GM12878 (cell line): ENCODE results near the gene GEMIN2. TPM values are rescaled to one million over a fixed set of nuclear protein-coding genes. Genes with fewer than 3 reads are reported as not detected.

Experiments used
- ATAC-seq: fragments of 200-7000 bp; cut with Tn5 transposase; 3 replicates; pipeline ENCODE4 v1.9.1; 2020; ENCODE audit warnings: mild to moderate bottlenecking, moderate library complexity
- BruUV-seq: library from RNA; stranded (reverse); fragments of 400-500 nt; replicated peaks from 2 replicates; lab custom pipeline; 2021; lab: Mats Ljungman, UMichigan
- CTCF ChIA-PET: fragments of 300-600 bp; sonication (Branson Sonifier 250); formaldehyde crosslinking; extraction: SDS; loops from one replicate; lab custom pipeline; 2021; ENCODE audit warnings: inconsistent platforms; lab: Yijun Ruan, JAX
- POLR2A ChIA-PET: fragments of 350-600 bp; formaldehyde crosslinking; extraction: SDS; loops from one replicate; lab custom pipeline; 2021; ENCODE audit warnings: inconsistent platforms; lab: Charles Lee
- RAD21 ChIA-PET: fragments of 300-600 bp; sonication (Branson Sonifier 250); formaldehyde crosslinking; loops from one replicate; lab custom pipeline; 2023; ENCODE audit warnings: antibody characterized with exemption; ENCODE audit not compliant: unreplicated experiment; lab: Charles Lee
- SMC1A ChIA-PET: fragments of 300-600 bp; sonication (Branson Sonifier 250); formaldehyde crosslinking; loops from one replicate; lab custom pipeline; 2023; ENCODE audit not compliant: unreplicated experiment, uncharacterized antibody; lab: Charles Lee
- DNase-seq: peaks from one replicate; pipeline ENCODE4 v3.0.0-alpha.2; 2011; ENCODE audit warnings: low read depth, low spot score
- FAIRE-seq: peaks from 3 replicates; lab custom pipeline; 2011; peaks lifted over from hg19 to GRCh38; lab: Jason Lieb, UNC
- H2AFZ ChIP-seq: 2 replicates; pipeline ENCODE4 v1.6.0; 2011; ENCODE audit warnings: low read depth, low read length, control low read depth; ENCODE audit not compliant: control insufficient read depth
- H3K27ac ChIP-seq: 2 replicates; pipeline ENCODE4 v1.5.1; 2011; ENCODE audit warnings: control low read depth; ENCODE audit not compliant: control insufficient read depth, insufficient read depth
- H3K27me3 ChIP-seq, 2 experiments: replicated peaks in 1 of 2; 2 replicates each; pipeline versions ENCODE4 v1.6.0 to v1.6.1; 2011; ENCODE audit warnings: low read length in 1 of 2; ENCODE audit not compliant: control insufficient read depth in 2 of 2, insufficient read depth in 2 of 2
- H3K36me3 ChIP-seq, 2 experiments: 2 replicates each; pipeline ENCODE4 v1.5.1; 2011; ENCODE audit warnings: low read length in 1 of 2; ENCODE audit not compliant: control insufficient read depth in 2 of 2, insufficient read depth in 2 of 2
- H3K4me1 ChIP-seq: 2 replicates; pipeline ENCODE4 v1.6.1; 2011; ENCODE audit warnings: mild to moderate bottlenecking, low read length, moderate library complexity, mixed read lengths; ENCODE audit not compliant: control insufficient read depth, insufficient read depth
- H3K4me2 ChIP-seq: 2 replicates; pipeline ENCODE4 v1.6.0; 2011; ENCODE audit warnings: control low read depth; ENCODE audit not compliant: control insufficient read depth, insufficient read depth
- H3K4me3 ChIP-seq: fragments of 200-600 bp; sonication (generic); 2 replicates; pipeline ENCODE4 v1.5.1; 2016
- H3K79me2 ChIP-seq: 2 replicates; pipeline ENCODE4 v1.6.0; 2011; ENCODE audit warnings: low read length; ENCODE audit not compliant: control insufficient read depth, insufficient read depth
- H3K9ac ChIP-seq: 2 replicates; pipeline ENCODE4 v1.8.0; 2011; ENCODE audit warnings: low read length, control low read depth, mixed read lengths; ENCODE audit not compliant: control insufficient read depth, insufficient read depth
- H3K9me3 ChIP-seq: replicated peaks from 3 replicates; pipeline ENCODE4 v1.5.1; 2011; ENCODE audit warnings: mild to moderate bottlenecking, low read length; ENCODE audit not compliant: control insufficient read depth, insufficient read depth
- H4K20me1 ChIP-seq: 2 replicates; pipeline ENCODE4 v1.6.0; 2011; ENCODE audit not compliant: control insufficient read depth, insufficient read depth
- BHLHE40 ChIP-seq, 2 experiments: fragments of 450-650 bp in 1 of 2; IDR thresholded peaks; 2 replicates each; pipeline ENCODE4 v1.6.1; 2011 to 2017; ENCODE audit warnings: low read depth in 2 of 2, borderline replicate concordance in 1 of 2, improper control_type of control experiment in 1 of 2, low read length in 1 of 2, mild to moderate bottlenecking in 1 of 2
- CBFB ChIP-seq: IDR thresholded peaks from 2 replicates; pipeline ENCODE4 v1.6.1; 2016; ENCODE audit warnings: antibody characterized with exemption, low read depth
- RFX5 ChIP-seq: IDR thresholded peaks from 2 replicates; pipeline ENCODE4 v1.6.1; 2011; ENCODE audit warnings: low read depth, low read length, improper control_type of control experiment
- ZBTB11 ChIP-seq: fragments of 450-650 bp; formaldehyde crosslinking; IDR thresholded peaks from 2 replicates; pipeline ENCODE4 v1.5.0; 2022; ENCODE audit warnings: mild to moderate bottlenecking, missing genetic modification characterization
- WGBS: methylation state at CpG from one replicate; pipeline ENCODE4 v1.1.6; 2016; ENCODE audit warnings: low lambda C conversion rate; ENCODE audit not compliant: insufficient replicate concordance, insufficient coverage; ENCODE audit errors: missing lambda C conversion rate; 5-methylcytosine and 5-hydroxymethylcytosine counted together
- in situ Hi-C: fragments of 300-500 bp; cut with MboI; formaldehyde crosslinking; loops from 9 replicates; pipeline ENCODE4 v1.14.3; 2018; ENCODE audit warnings: mixed read lengths
- intact Hi-C: fragments of 100-400 bp; cut with micrococcal nuclease; formaldehyde crosslinking; loops from one replicate; pipeline ENCODE4 v1.14.2; 2022; ENCODE audit not compliant: unreplicated experiment
- polyA plus RNA-seq, 11 experiments: library from polyadenylated mRNA; depleted of rRNA in 4 of 11; unstranded in 6 of 11; stranded (reverse) in 5 of 11; fragments of >200 nt; fragmentation: Nextera tagmentation in 4 of 11; fragmentation: Illumina TruSeq in 1 of 11; extraction: Ambion mirVana in 4 of 11; extraction: Trizol in 1 of 11; gene quantifications; 1 replicate in 1 of 11; 2 replicates in 10 of 11; pipeline versions ENCODE4 v1.2.1 to v1.2.3, GENCODE V29; 2011 to 2016; ENCODE audit warnings: inconsistent platforms in 2 of 11, missing spikeins in 2 of 11, low read depth in 1 of 11
- total RNA-seq, 4 experiments: library from RNA; depleted of rRNA in 3 of 4; stranded (reverse); fragments of >200 nt in 3 of 4; fragmentation: Illumina TruSeq in 1 of 4; extraction: Trizol in 1 of 4; gene quantifications; 2 replicates each; pipeline versions ENCODE4 v1.2.1 to v1.2.3, GENCODE V29; 2013 to 2021
- TF ChIP-seq, protein P1 (sequence below): IDR thresholded peaks from 2 replicates; pipeline ENCODE4 v1.6.1; 2011; ENCODE audit warnings: low read depth, mild to moderate bottlenecking, low read length, moderate library complexity, borderline replicate concordance; ENCODE audit errors: extremely low read depth

GEMIN2 gene
- total and polyA plus RNA-seq, 10 of the 15 experiments (the other 5 are each of a cell fraction or from before 2014, with no cell fraction given): 25.9 to 69.3 (median 46.1) TPM

DNA sequence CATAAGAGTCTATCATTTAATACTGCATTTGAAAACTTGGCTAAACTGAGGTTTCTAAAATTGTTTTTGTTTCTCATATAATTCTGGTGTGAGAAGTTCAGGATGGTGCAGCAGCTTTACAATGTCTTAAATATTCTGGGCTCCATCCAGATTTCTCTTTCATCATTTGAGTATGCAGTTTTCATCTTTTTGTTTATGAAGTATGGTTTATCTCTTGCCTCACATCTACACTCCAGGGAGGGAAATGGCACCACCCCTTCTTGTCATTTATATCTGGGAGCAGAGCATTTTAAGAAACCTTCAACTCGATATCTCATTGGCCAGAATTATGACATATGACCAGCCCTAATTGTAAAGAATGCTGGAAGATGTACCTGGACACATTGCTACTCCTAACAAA, 24.3 kb downstream of the GEMIN2 start:
- POLR2A ChIA-PET: no interaction called here
- Histone ChIP-seq H3K4me1 (no peaks in the 10 kb centered on the region), H3K27me3 (no peaks in the 10 kb centered on the region), H3K9ac (no peak overlapping the region), H3K36me3 (peaks cover 0 to 23% of the 10 kb centered on the region in 2 experiments; a peak in 3 of 4 replicates)
- no peak for ATAC-seq
- BruUV-seq: no TSS peak
- TF ChIP-seq BHLHE40 (IDR thresholded peaks at IDR 0.05; ENCODE audit: borderline replicate concordance in 1 of 2, low read depth in 2 of 2, low read length in 1 of 2) (no peak), ZBTB11 (CRISPR knock-in tag) (no peak), CBFB (no peak), RFX5 (no peak)
- TF ChIP-seq, protein P1, sequence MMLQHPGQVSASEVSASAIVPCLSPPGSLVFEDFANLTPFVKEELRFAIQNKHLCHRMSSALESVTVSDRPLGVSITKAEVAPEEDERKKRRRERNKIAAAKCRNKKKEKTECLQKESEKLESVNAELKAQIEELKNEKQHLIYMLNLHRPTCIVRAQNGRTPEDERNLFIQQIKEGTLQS: no peak
- TF ChIP-seq, all 136 proteins: peak for 0
- intact Hi-C loops (no loop called here), in situ Hi-C loops (no loop called here)
- no peak overlapping the region for H3K4me2 ChIP-seq
- no peaks in the 10 kb centered on the region for H4K20me1 ChIP-seq
- H3K4me3 ChIP-seq: no peak overlapping the region
- DNase-seq (no peak), FAIRE-seq (no peak)
- H2AFZ ChIP-seq: no peak overlapping the region
- H3K79me2 ChIP-seq: no peaks in the 10 kb centered on the region
- no peak overlapping the region for H3K27ac ChIP-seq
- ChIA-PET RAD21 (no interaction called here), SMC1A (no interaction called here), CTCF (interaction anchor here (1.0 kb wide), 1 partner anchor 11 kb away, joined by 3 read pairs; no protein-coding TSS in a partner anchor)
- peaks cover 3% of the 10 kb centered on the region; the same call in 2 of the 3 replicates for H3K9me3 ChIP-seq
- WGBS: 93% methylated on average over 1 of the region's 1 CpG
